D721Med (cell line): Measurements from ENCODE around the gene AATK.

Experiments
- DNase-seq: peaks from one replicate; pipeline ENCODE4 v3.0.0; 2011; ENCODE audit warnings: low spot score; ENCODE audit not compliant: insufficient read length
- FAIRE-seq: peaks from 2 replicates; lab custom pipeline; 2011; peaks lifted over from hg19 to GRCh38; lab: Jason Lieb, UNC
- TF ChIP-seq, protein P1 (sequence below): IDR thresholded peaks from 2 replicates; pipeline ENCODE4 v1.5.1; 2012; ENCODE audit warnings: mild to moderate bottlenecking, control low read depth; ENCODE audit not compliant: insufficient read depth; ENCODE audit errors: missing control alignments

Gene AATK

DNA sequence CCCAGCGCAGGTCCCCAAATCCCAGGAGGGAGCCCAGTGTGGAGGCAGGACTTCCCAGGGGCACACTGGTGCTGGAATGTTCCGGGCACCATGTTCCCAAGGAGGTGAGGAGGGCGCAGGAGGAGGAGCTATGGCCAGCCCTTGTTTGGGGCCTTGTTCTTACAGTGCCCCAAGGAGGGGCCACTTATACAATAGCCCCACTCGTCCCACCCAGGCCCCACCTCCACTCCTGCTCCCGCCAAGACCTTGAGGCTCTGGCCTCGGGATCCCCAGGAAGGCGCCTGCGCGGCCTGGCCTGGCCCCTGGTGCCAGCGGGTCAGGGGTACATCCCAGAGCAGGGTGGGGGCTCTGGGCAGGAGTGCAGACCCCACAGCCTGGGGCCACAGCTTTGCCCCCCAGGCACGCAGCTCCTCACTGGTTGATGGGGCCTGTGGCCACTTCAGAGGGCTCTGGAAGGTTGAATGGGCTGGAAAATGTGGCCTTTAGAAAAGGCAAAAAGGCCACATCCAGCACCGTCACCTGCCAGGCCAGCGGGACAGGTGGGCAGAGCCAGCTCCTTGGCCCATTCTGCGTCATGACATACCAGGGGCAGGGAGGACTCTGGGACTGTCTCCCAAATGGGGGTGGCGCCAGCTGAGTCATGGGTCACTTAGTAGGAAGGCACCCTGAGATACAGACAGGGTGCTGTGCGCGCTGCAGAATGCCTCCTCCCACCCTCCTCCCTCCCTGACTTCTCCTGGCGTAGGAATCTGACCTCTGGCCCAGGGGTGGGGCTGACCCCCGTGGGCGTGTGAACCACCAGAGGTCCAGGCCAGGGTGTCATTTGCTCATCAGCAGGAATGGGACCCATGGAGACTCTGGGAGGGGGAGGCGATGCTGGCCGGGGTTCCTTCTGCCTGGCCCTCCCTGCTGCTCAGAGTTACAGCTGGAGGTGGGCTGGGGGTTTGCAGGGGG, 33.0 kb downstream of the AATK start:
- no peak for DNase-seq
- FAIRE-seq: no peak
- TF ChIP-seq, protein P1, sequence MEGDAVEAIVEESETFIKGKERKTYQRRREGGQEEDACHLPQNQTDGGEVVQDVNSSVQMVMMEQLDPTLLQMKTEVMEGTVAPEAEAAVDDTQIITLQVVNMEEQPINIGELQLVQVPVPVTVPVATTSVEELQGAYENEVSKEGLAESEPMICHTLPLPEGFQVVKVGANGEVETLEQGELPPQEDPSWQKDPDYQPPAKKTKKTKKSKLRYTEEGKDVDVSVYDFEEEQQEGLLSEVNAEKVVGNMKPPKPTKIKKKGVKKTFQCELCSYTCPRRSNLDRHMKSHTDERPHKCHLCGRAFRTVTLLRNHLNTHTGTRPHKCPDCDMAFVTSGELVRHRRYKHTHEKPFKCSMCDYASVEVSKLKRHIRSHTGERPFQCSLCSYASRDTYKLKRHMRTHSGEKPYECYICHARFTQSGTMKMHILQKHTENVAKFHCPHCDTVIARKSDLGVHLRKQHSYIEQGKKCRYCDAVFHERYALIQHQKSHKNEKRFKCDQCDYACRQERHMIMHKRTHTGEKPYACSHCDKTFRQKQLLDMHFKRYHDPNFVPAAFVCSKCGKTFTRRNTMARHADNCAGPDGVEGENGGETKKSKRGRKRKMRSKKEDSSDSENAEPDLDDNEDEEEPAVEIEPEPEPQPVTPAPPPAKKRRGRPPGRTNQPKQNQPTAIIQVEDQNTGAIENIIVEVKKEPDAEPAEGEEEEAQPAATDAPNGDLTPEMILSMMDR: no peak

DNA sequence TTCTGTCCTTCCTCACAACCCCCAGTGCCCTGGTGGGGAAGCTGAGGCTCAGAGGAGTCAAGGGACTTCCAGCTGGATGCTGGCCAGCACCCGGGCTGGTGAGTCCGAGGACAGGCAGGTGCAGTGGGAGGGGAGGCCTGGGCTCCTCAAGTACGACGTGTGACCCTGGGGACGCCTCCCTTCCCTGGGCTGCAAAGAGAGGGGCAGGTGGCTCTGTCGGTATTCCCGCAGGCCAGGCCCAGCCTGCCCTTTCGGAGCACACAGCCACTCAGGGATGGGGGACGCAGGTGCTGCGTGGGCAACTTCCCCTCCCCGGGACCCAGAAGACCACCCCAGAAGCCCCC, 33.9 kb downstream of the AATK start:
- TF ChIP-seq, protein P1: no peak
- FAIRE-seq (no peak), DNase-seq (no peak)

DNA sequence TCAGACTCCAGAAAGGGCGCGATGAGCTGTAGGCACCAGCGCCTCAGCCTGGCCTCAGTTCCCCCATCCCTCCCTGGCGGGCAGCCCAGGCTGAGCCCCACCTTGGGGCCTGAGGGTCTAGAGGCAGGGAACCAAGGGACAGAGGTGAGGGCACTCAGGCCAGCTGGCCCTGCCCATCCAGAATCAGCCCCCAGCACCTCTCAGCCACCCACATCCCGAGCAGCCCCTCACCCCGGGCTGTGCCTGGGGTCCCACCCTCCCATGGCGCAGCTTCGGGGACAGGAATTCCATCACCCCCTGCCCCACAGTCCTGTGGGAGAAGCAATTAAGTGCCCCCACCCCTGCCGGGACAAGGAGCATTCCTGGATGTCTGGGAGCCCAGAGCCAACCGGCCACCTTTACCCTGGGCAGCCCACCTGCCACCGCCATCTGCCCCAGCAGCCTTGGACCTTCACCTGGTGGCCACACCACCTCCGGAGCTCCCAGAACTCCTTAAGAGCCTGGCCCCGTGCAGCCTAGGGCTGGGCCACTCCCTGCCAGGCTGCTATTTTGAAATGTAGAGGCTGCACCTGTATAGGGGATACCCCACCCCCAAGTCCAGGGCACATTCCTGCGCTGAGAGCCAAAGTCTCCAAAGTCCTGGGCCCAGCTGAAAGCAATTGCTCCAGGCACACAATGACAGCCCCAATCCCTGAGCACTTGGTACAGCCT, 34.4 kb downstream of the AATK start:
- FAIRE-seq (no peak), DNase-seq (no peak)
- TF ChIP-seq, protein P1: no peak

DNA sequence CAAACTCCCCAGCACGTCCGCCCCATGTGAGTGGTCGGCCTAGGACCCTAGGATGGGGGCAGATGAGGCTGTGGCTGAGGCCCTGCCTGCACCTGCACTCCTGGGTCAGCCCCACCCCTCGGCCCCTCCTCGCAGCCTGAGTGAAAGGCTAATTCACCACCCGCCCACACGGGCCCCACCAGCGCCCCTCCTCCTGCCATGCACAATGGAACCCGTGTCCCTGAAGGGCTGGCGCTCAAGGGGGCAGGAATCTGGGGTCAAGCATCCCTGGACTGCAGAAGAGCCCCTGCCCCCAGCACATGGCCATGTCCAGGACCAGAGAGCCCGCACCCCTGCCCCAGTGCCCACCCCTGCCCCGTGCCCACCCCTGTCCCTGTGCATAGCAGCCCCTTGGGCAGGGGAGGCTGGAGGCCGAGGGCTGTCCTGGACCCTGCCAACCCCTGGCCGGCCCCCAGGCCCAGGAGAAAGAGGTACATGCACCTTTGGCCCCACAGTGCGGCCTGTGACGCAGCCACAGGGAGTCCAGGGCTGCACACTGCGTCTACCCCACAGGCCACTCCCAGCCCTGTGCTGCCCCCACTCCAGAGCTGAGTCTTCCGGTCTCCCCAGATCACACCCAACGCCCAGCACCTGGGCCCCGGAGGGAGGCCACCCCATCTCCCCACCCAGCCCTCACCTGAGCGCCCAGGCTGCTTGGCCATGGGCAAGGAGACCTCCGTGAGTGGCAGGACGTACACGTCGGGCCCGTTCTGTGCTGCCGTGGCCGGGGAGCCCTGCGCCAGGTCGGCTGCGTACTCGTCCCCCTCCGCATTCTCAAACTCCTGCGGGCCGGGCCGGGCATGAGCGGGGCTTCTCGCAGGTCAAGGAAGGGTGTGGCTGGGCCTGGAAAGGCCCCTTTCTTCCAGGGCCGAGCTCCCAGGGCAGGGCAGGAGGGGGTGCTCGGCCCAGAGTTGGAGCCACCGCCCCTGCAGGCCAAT, 35.3 kb downstream of the AATK start:
- DNase-seq (no peak), FAIRE-seq (no peak)
- TF ChIP-seq, protein P1: no peak

DNA sequence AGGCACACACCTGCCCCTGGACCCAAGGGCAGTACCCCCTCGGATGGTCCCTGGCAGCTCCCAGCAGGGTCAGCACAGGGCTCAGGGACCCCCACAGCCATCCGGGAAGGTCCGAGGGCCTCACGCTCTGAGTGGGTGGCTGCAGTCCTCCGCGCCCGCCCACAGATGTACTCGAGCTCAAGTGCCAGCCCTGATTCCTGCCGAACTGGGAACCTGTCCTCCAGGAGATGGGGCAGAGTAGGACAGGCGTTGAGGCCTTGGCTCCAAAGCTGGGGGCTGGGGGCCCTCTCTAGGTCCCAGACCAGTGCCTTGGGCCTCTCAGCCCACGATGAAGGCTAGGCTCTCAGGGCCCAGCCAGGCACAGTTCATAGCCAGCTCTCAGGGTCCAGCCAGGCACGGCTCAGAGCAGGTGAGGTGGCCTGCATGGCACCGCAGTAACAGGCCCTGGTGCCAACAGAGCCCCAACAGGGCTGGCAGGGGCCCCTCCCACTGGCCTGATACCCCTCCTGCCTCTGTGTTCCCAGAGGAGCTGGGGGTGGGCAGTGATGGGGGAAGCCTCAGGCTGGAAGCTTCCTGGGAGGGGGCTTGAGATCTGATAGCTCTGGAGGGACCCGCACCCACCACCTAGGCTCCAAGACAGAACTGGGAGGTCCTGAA, 36.2 kb downstream of the AATK start:
- TF ChIP-seq, protein P1: no peak
- no peak for FAIRE-seq
- no peak for DNase-seq

DNA sequence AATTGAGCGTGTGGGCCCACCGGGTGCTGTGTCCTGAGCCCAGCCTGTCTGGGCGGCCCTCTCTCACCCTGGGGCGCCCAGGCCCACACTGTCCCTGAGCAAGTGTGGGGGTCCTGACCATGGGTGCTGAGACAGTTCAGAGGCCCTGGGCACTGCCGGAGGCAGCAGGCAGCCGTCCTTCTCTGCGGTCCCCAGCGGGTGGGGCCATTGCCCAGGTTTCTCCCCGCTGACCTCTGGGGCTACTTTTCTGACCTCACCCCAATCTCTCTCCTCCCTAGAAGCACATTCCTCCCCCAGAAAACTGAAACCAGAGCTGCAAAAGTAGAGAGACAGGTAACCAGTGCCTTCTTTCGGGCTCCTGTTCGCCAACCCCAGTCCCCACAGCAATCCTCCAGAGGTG, 36.7 kb downstream of the AATK start:
- no peak for DNase-seq
- TF ChIP-seq, protein P1: peak; percentile 9
- no peak for FAIRE-seq
